HL-60 (cell line): Measurements from ENCODE around the gene SIPA1L3.

Experiments used
- DNase-seq, 2 experiments: peaks; one replicate each; pipeline ENCODE4 v3.0.0-alpha.2; 2010 to 2020; ENCODE audit warnings: low read depth in 1 of 2, low spot score in 1 of 2
- H3K27ac ChIP-seq: fragments of 250-450 bp; sonication (Bioruptor Pico); replicated peaks from 2 replicates; pipeline ENCODE4 v1.5.1; 2020; ENCODE audit warnings: mild to moderate bottlenecking, moderate library complexity
- H3K27me3 ChIP-seq: fragments of 250-450 bp; sonication (Bioruptor Pico); 2 replicates; pipeline ENCODE4 v1.5.1; 2021; ENCODE audit warnings: mild to moderate bottlenecking, moderate library complexity; ENCODE audit not compliant: insufficient read depth, poor library complexity, severe bottlenecking
- H3K4me3 ChIP-seq: replicated peaks from 2 replicates; pipeline ENCODE4 v1.5.1; 2011; ENCODE audit warnings: mild to moderate bottlenecking, control low read depth, low read length; ENCODE audit not compliant: insufficient read depth
- GABPA ChIP-seq: IDR thresholded peaks from 2 replicates; pipeline ENCODE4 v1.6.1; 2012; ENCODE audit warnings: low read depth
- POLR2AphosphoS5 ChIP-seq: IDR thresholded peaks from 2 replicates; pipeline ENCODE4 v1.6.1; 2012; ENCODE audit warnings: low read depth
- SPI1 ChIP-seq: IDR thresholded peaks from 2 replicates; pipeline ENCODE4 v1.6.1; 2012; ENCODE audit warnings: low read depth, mild to moderate bottlenecking, borderline replicate concordance
- TF ChIP-seq, protein P1 (sequence below): IDR thresholded peaks from 2 replicates; pipeline ENCODE4 v1.6.1; 2012; ENCODE audit warnings: low read depth; ENCODE audit not compliant: insufficient replicate concordance
- TF ChIP-seq, protein P2 (sequence below): IDR thresholded peaks from one replicate; pipeline ENCODE4 v1.5.1; 2011; ENCODE audit warnings: low read length, control low read depth, inconsistent platforms; ENCODE audit not compliant: insufficient read depth

The SIPA1L3 gene

DNA sequence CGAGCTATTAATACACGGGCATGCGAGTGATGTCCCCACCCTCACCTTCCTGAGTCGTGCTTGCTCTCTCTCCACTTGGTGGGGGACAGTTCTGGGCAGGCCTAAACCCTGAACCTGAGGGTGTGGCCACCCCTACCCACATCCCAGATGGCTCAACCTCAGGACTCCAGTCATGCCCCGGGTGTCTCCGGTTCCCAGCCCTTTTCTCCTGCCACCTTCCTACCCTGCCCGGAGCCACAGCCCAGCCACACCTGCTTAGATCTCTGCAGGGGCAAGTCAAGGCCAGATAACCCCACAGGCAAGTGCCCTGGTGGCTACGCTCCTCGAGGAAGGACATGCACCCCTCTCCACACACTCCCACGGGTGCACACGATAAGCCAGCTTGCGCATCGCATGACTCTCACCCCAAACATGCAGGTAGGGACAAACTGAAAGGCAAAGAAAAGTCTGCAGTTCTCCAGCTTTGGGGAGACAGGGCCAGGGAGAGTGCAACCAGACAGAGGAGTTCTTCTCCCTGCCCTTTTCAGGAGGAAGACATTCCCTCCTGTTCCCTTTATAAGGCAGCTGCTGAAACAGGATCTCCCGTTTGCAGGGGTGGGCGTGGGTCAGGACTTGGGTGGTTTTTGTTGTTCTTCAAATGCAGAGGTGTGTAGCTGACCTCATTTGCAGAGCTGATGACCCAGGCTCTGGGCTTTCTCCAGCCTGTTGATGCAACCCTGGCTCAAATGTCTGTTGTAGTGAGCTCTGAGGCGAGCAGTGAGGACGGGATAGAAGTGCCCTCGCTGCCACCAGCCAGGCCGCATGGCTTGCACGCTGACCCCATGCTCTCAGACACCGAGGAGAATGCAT, 228.4 kb downstream of the SIPA1L3 start:
- TF ChIP-seq GABPA (no peak), POLR2AphosphoS5 (no peak), SPI1 (no peak)
- TF ChIP-seq, protein P1, sequence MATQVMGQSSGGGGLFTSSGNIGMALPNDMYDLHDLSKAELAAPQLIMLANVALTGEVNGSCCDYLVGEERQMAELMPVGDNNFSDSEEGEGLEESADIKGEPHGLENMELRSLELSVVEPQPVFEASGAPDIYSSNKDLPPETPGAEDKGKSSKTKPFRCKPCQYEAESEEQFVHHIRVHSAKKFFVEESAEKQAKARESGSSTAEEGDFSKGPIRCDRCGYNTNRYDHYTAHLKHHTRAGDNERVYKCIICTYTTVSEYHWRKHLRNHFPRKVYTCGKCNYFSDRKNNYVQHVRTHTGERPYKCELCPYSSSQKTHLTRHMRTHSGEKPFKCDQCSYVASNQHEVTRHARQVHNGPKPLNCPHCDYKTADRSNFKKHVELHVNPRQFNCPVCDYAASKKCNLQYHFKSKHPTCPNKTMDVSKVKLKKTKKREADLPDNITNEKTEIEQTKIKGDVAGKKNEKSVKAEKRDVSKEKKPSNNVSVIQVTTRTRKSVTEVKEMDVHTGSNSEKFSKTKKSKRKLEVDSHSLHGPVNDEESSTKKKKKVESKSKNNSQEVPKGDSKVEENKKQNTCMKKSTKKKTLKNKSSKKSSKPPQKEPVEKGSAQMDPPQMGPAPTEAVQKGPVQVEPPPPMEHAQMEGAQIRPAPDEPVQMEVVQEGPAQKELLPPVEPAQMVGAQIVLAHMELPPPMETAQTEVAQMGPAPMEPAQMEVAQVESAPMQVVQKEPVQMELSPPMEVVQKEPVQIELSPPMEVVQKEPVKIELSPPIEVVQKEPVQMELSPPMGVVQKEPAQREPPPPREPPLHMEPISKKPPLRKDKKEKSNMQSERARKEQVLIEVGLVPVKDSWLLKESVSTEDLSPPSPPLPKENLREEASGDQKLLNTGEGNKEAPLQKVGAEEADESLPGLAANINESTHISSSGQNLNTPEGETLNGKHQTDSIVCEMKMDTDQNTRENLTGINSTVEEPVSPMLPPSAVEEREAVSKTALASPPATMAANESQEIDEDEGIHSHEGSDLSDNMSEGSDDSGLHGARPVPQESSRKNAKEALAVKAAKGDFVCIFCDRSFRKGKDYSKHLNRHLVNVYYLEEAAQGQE = no peak
- TF ChIP-seq, protein P2, sequence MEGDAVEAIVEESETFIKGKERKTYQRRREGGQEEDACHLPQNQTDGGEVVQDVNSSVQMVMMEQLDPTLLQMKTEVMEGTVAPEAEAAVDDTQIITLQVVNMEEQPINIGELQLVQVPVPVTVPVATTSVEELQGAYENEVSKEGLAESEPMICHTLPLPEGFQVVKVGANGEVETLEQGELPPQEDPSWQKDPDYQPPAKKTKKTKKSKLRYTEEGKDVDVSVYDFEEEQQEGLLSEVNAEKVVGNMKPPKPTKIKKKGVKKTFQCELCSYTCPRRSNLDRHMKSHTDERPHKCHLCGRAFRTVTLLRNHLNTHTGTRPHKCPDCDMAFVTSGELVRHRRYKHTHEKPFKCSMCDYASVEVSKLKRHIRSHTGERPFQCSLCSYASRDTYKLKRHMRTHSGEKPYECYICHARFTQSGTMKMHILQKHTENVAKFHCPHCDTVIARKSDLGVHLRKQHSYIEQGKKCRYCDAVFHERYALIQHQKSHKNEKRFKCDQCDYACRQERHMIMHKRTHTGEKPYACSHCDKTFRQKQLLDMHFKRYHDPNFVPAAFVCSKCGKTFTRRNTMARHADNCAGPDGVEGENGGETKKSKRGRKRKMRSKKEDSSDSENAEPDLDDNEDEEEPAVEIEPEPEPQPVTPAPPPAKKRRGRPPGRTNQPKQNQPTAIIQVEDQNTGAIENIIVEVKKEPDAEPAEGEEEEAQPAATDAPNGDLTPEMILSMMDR = no peak
- Histone ChIP-seq H3K27ac (no peak overlapping the region), H3K27me3 (no peaks in the 10 kb centered on the region), H3K4me3 (no peak overlapping the region)
- no peak for DNase-seq

DNA sequence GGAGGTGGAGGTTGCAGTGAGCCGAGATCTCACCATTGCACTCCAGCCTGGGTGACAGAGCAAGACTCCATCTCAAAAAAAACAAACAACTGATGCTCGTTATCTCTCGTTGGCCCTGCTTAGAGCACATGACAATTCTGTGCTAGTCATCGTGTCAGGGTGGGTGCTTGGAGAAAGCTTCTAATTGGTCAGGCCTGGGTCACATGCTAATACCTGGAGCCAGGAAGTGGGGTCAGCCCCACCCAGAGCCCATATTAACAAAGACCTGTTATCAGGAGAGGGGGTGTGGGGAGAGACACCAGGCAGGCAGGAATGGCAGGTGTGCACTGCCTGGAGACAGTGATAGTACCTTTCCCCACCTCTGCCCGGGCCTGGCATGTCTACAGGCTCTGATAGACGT, 232.1 kb downstream of the SIPA1L3 start:
- DNase-seq = no peak
- H3K27me3 ChIP-seq = no peaks in the 10 kb centered on the region
- no peak for TF ChIP-seq GABPA
- no peak for TF ChIP-seq SPI1
- TF ChIP-seq, protein P2 = no peak
- TF ChIP-seq, protein P1 = no peak
- no peak for TF ChIP-seq POLR2AphosphoS5

DNA sequence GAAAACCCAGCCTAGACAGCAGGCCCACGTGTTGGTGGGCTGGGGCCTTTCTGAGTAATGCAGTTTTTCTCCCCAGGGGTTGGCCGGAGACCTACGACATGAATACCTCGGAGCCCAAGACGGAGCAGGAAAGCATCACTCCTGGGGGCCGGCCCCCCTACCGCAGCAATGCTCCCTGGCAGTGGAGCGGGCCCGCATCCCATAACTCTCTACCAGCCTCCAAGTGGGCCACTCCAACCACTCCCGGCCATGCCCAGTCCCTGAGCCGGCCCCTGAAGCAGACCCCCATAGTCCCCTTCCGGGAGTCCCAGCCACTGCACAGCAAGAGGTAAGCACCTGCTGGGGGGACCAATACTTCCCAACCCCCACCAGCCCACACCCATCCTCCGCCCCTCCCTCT, 234.1 kb downstream of the SIPA1L3 start:
- DNase-seq = no peak
- no peaks in the 10 kb centered on the region for H3K27me3 ChIP-seq
- no peak for TF ChIP-seq GABPA
- TF ChIP-seq, protein P2 = no peak
- TF ChIP-seq POLR2AphosphoS5 = no peak
- no peak overlapping the region for H3K27ac ChIP-seq
- no peak overlapping the region for H3K4me3 ChIP-seq

More for the DNA sequence above, 232.1 kb downstream of the SIPA1L3 start:
- Histone ChIP-seq H3K4me3 (no peak overlapping the region), H3K27ac (no peak overlapping the region)
